ENCODE results near the gene CNBP. TPM values are rescaled to one million over a fixed set of nuclear protein-coding genes. Genes with fewer than 3 reads are reported as not detected.

Gene CNBP
- polyA plus RNA-seq, 1 experiment: 305 TPM

DNA sequence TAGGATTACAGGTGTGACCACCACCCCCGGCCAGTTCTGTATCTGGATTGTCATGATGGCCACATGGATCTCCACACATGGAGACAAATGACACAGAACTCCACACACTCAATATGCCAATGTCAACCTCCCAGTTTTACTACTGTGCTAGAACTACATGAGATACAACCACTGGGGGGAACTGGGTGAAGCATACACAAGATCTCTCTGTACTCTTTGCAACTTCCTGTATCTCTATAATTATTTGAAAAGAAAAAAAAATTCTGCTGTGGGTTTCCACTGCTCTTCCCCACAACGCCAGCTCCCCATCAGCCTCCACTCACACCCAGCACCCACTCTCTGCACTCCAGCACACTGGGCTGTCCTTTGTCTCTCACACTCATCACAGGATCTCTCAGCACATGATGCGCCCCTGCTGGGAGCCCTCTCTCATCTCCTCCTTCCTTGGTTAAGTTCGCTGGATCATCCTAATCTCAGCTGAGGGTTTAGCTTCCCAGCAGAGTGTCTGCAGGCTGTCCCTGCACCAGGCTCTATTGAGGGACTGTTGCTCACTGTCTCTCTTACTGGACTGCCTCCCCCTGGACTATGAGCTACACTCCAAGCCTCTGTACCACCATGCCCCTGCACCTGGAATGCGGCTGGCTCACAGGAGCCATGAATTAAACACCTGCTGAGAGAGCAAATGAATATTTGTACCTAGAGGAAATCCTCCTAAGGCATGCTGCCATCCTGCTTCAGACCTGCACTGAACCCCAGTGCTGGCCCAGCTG is 51.4 kb downstream of the CNBP start:
- CTCF ChIA-PET: interaction anchor here (0.8 kb wide), 1 partner anchor 162 kb away, joined by 3 read pairs; no protein-coding TSS in a partner anchor
- no peak for DNase-seq (ENCODE audit: low read depth, low spot score)
- POLR2A ChIA-PET: interaction anchor here (1.6 kb wide), 1 partner anchor 12 kb away, joined by 3 read pairs; no protein-coding TSS in a partner anchor
- Histone ChIP-seq H3K27me3 (ENCODE audit: control insufficient read depth, insufficient read depth, low read length) (no peaks in the 10 kb centered on the region), H3K4me3 (ENCODE audit: low read depth, low read length) (no peak overlapping the region), H3K27ac (ENCODE audit: low read depth, low read length) (no peak overlapping the region), H3K9me3 (ENCODE audit: control insufficient read depth, insufficient read depth, low read length) (no peaks in the 10 kb centered on the region)
- TF ChIP-seq CTCF (IDR thresholded peaks at IDR 0.05; ENCODE audit: low read depth, low read length): no peak

DNA sequence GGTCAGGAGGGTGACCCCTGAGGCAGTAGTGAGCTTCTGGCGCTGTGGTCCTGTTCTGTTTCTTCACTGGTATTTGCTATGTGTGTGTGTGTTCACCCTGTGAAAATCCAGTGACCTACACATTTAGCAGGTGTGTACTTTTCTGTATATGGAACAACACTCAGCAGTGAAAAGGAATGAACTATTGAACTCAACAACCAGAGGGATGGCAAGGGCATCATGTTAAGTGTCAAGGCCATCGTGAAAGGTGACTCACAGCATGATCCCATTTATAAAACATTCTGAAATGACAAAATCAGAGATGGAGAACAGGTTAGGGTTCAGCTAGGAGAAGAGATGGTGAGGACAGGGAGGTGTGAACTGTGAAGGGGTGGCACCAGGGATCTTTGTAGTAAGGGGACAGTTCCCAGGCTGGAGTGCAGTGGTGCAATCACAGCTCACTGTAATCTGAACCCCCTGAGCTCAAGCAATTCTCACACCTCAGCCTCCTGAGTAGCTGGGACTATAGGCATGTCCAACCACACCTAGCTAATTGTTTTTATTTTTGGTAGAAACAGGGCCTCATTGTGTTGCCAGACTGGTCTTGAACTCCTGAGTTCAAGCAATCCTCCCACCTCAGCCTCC is 52.1 kb downstream of the CNBP start:
- no peak overlapping the region for H3K4me3 ChIP-seq (ENCODE audit: low read depth, low read length)
- ChIA-PET CTCF (interaction anchor here (0.8 kb wide), 1 partner anchor 76 kb away, joined by 3 read pairs; no protein-coding TSS in a partner anchor), POLR2A (interaction anchor here (1.6 kb wide), 1 partner anchor 11 kb away, joined by 3 read pairs; no protein-coding TSS in a partner anchor)
- no peak for DNase-seq (ENCODE audit: low read depth, low spot score)
- no peak overlapping the region for H3K27ac ChIP-seq (ENCODE audit: low read depth, low read length)
- TF ChIP-seq CTCF (IDR thresholded peaks at IDR 0.05; ENCODE audit: low read depth, low read length): no peak
- no peaks in the 10 kb centered on the region for H3K9me3 ChIP-seq (ENCODE audit: control insufficient read depth, insufficient read depth, low read length)
- H3K27me3 ChIP-seq (ENCODE audit: control insufficient read depth, insufficient read depth, low read length): no peaks in the 10 kb centered on the region

DNA sequence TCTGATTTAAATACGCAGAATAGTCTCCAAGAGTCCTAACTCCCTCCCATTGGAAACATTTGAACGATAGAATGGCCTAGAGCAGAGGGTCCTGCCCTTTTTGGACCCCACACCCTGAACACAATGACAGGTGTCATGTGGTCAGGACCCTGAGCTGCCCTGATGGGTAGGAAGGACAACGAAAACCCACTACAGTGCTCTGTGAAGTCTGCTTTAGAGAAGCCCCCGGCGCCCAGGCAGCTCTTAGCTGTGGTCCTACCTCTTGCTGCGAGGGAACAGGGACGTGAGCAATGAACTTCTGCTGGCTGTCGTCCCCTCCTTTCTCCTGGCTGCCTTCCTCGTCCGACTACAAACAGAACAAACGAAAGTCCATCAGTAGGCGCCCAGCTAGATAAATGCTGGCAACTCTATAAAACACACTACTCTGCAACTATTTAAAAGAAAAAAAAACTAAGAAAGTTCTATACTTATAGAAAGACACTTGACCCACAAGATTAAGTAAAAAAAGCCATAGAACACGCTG is 53.3 kb downstream of the CNBP start:
- ChIA-PET POLR2A (no interaction called here), CTCF (no interaction called here)
- no peaks in the 10 kb centered on the region for H3K9me3 ChIP-seq (ENCODE audit: control insufficient read depth, insufficient read depth, low read length)
- no peak overlapping the region for H3K27ac ChIP-seq (ENCODE audit: low read depth, low read length)
- no peaks in the 10 kb centered on the region for H3K27me3 ChIP-seq (ENCODE audit: control insufficient read depth, insufficient read depth, low read length)
- no peak for DNase-seq (ENCODE audit: low read depth, low spot score)
- TF ChIP-seq CTCF (IDR thresholded peaks at IDR 0.05; ENCODE audit: low read depth, low read length): no peak
- no peak overlapping the region for H3K4me3 ChIP-seq (ENCODE audit: low read depth, low read length)

DNA sequence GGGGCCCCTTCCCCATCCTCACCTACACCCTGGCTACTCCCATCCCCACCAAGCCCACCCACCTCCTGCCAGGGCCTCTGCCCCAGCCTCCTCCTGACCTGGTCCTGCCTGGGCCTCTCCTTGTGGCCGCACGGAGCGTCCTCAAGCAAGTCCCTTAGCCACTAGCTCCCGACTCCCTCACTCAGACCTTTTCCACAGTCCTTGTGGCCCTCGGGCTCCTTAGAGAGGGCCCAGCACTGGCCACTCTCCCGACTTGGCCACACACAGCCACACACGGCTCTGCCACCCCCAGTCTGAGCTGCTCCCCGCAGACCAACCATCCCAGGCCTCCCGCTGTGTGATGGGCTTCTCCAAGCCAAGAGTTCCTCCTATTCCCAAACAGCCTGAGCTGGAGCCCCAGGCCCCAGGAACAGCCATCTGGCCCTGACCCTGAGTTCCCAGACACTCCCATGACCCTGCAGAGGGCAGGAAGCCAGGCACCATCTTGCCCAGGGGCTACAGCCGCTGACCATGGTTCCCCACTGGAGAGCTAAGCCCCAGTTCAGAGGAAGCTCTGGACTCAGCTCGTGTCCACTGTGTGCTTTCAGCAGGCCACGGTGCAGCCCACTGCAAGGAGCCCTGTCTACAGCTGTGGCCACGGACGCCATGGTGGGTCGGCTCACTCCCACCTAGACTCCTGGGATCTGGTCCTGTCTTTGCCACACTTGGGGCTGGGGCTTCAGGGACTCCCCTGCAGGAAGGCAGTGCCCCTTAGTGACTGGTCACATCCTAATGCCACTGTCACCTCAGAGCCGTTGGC is 55.1 kb downstream of the CNBP start:
- CTCF ChIA-PET: no interaction called here
- Histone ChIP-seq H3K4me3 (ENCODE audit: low read depth, low read length) (no peak overlapping the region), H3K27ac (ENCODE audit: low read depth, low read length) (no peak overlapping the region), H3K9me3 (ENCODE audit: control insufficient read depth, insufficient read depth, low read length) (no peaks in the 10 kb centered on the region), H3K27me3 (ENCODE audit: control insufficient read depth, insufficient read depth, low read length) (no peaks in the 10 kb centered on the region)
- no peak for DNase-seq (ENCODE audit: low read depth, low spot score)
- TF ChIP-seq CTCF (IDR thresholded peaks at IDR 0.05; ENCODE audit: low read depth, low read length): no peak
- POLR2A ChIA-PET: no interaction called here

Measured in AG04450 (cell line).